HG02870 (cell line): ENCODE data around the gene TRIM54.
"Not testable (repeated sequence)": the region's sequence is repeated elsewhere in the genome, so short reads cannot be mapped to it uniquely, and the experiment has no call there.

Source experiments
- ATAC-seq: cut with Tn5 transposase; IDR thresholded peaks from one replicate; pipeline ENCODE4 v1.9.1; 2021; ENCODE audit warnings: mild to moderate bottlenecking, moderate library complexity; ENCODE audit not compliant: unreplicated experiment

Gene TRIM54

DNA sequence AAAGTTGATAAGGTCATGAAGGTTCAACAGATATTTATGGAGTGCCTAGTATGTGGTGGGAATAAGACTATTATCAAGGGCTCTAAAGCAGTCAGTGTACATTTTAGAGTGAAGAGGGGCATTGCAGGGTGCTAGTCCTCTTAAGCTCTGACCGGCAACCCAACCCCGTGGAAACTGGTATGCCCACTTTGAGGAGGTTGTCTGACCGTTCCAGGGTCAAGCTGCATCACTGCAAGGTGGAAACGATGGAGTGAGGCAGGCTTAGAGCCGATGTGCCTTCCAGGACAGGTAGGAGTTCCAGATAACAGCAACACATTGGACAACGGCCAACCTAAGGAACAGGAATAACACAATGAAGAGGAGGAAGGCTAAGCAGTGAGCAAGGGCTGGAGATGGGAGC lies 27.4 kb downstream of the TRIM54 start:
- ATAC-seq, result no peak

DNA sequence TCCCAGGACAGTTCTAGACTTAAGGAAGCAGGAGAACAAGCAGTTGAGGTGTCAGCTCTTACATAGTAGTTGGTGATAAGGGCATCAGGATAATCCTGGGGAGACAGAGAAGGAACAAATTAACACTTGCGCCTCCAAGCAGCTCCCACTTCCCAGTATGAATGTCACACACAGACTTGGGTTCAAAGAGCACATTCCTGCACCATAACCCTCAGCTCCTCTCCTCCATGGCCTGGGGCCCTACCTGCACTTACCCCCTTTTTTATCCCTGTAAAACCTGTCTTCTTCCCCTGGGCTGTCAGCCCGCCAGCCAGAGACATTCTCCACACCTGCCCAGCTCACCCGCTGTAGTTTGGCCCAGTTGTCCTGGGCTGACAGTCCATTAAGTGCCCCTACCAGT lies 29.9 kb downstream of the TRIM54 start:
- no peak for ATAC-seq

DNA sequence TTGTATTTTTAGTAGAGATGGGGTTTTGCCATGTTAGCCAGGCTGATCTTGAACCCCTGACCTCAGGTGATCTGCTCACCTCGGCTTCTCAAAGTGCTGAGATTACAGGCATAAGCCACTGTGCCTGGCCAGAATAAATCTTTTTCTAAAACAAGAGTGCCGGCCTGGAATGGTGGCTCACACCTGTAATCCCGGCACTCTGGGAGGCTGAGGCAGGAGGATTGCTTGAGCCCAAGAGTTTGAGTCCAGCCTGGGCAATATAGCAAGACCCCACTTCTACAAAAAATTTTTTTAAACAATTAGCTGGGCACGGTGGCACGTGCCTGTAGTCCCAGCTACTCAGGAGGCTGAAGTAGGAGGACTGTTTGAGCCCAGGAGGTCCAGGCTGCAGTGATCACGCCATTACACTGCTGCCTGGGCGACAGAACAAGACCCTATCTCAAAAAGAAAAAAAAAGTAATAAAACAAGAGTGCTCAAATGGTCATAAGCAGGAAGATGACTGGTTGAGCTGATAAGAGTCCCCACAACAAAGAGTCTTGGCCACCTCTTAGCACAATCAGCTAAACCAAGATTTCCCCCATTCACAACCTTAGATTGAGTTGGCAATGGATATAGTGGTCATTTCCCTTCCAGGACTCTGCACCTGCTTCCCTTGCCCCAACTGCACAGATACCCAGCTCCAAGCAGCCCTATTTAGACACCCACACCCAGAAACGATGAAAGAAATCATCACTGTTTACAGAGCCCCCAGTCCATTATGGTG lies 31.8 kb downstream of the TRIM54 start:
- no peak for ATAC-seq

DNA sequence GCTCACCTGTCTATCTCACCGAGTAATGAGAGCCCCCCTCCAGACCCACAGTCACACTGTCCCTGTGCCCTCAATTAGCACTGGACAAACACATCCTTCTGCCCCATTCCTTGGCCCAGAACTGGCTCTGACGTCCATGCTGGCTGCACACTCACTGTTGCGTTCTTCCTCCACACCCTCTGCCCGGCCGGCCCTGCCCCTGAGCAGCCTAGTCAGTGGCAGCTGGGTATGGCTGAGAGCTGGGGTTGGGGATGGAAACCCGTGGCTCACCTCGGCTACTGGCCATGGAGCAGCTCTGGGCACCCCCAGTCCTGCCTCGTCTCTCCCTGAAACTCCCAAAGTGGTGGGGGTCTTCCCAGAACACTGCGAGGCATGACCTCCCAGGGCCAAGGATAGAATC lies 32.5 kb downstream of the TRIM54 start:
- ATAC-seq, result no peak

DNA sequence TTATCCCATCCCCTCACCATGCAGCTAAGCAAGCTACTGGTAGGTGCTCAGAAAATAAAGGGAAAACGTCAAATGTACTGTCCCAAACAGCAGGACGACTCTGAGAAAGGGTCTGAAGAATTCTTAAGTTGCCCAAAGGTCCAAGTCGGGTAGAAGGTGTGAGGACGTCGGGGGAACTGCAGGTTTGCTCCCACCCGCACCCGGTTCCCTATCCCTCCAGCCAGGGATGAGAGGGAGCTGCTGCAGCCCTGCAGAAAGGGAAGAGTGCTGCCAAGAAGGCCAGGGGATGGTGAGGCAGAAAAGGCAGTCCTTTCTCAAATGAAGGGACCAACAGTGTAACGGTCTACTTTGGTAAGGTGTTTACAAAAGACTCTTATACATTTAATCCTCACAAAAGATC lies 32.9 kb downstream of the TRIM54 start:
- ATAC-seq, result no peak

DNA sequence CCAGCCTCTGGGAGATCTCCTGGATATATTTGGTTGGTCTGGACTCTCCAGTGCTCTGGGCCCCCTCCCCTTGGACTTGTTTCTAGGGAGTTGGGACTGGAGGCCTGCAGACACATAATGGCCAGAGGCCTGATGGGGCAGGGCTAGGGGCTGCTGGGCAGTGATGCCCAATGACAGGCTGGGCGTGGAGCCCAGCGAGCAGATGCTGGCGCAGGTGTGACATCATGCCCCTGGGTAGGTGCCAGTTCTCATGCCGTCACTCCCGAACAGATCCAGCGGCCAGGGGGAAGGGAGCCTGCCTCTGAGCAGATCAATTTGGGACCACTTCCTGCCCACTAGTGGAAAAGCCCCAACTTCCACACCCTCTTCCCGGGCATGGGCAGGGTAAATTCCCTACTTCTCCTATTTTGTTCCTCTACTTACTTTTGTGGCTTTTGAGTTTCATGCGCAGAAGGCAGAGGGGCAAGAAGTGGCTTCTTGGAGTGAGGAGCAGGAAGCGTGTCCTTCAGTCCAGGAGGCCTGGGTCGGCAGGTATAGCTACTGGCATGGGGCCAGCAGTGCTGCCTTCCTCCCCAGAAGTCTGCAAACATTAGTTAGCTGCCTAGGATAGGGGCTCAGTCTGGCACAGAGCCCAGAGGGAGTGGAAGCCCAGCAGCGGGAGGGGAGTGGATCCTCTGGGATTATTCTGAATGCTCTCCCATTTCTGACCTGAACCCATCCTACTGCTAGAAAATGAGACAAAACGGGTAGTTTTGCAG lies 34.6 kb downstream of the TRIM54 start:
- no peak for ATAC-seq

DNA sequence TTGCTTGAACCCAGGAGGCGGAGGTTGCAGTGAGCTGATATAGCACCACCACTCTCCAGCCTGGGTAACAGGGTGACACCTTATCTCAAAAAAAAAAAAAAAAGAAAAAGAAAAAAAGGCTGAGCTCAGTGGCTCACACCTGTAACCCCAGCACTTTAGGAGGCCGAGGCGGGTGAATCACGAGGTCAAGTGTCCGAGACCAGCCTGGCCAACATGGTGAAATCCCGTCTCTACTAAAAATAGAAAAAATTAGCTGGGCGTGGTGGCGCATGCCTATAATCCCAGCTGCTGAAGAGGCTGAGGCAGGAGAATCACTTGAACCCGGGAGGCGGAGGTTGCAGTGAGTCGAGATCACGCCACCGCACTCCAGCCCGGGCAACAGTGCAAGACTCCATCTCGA lies 37.6 kb downstream of the TRIM54 start:
- not testable (repeated sequence) for ATAC-seq

DNA sequence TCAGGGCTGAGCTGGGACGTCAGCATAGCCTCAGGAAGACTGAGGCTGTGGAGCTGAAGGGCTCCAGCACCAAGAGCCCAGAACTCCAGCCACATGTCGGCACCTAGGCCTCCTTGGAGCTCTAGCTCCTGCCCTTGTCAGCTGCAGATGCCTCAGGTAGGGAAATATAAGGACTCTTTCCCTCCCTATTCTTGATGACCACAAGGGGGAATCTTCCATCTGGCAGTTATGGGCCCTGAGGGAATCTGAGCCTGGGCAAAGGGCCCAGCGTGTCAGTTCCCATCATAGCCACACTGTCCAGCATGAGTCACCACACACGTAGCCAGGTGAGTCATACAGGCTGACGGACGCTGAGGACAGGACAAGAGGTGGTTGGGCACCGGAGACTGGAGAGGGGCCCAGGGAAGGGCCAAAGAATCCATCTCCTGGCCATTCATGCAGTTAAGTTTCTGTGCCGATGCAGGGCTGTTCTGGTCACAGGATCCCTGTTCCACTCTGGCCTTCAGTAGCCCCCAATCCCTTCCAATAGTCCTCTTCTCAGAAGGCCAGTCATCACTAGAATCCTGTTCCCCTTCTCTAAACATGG lies 38.8 kb downstream of the TRIM54 start:
- no peak for ATAC-seq

DNA sequence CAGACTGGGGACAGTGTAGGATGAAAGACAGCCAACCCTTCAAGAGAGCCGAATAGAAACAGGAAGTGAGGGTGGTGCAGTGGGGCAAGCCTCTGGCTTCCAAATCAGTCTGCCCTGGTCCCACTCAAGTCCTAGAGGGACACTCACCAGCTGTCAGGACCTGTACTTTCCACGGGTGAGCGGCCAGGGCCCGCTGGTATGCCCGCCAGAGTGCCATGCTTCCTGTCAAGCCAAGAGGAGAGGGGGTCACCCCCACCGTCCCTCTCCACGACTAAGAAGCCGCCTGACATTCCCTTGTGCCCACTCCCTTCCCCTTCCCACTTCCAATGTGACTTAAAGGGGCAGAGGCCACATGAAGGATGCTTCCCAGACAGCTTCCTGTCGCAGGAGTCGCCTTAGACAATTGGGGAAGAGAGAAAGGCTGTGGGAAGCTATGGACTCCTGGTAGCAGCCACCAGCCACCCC lies 40.1 kb downstream of the TRIM54 start:
- ATAC-seq, result no peak

DNA sequence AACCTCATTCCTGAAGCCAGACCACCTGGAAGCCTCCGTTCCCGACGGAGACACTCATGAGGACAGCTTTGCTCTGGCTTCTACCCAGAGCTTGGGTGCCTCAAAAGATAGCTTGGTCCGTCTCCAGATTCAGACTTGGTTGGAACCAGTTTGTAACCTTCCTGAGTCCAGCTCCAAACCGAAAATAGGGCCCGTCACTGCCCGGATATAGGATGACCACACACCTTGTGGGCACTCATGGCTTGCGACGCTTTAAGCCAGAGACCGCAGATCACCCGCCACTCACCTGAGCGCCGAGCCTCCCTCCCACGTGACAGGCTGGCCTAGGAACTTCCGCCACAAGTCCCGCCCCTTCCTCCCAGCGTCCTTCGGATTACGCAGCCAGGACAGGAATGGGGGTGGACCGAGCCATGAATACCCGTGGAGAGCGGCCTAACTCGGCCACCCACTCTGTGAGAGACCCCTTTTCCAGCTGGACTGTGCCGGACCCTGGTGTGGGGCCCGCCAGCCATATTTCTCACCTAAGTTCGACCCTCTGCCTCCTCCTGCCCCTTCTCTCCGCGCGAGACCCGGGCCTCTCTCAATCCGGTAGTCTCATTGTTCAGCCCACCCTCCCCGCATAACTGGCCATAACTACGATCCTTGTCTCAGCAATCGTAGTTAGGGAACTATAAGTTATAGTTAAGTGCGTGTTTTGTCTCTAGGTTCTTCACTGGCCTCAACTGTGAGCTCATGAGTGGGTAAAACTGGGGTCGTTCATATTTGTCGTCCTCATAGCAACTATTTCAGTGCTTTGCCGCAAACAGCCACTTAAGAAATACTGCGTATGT lies 40.8 kb downstream of the TRIM54 start, which contains the start of gene MPV17:
MPV17 (minus strand) TSS at position 332 of the 830 bp plus-strand sequence. CDS start 580 bp downstream, outside the sequence.
- ATAC-seq, result peak; percentile 86

DNA sequence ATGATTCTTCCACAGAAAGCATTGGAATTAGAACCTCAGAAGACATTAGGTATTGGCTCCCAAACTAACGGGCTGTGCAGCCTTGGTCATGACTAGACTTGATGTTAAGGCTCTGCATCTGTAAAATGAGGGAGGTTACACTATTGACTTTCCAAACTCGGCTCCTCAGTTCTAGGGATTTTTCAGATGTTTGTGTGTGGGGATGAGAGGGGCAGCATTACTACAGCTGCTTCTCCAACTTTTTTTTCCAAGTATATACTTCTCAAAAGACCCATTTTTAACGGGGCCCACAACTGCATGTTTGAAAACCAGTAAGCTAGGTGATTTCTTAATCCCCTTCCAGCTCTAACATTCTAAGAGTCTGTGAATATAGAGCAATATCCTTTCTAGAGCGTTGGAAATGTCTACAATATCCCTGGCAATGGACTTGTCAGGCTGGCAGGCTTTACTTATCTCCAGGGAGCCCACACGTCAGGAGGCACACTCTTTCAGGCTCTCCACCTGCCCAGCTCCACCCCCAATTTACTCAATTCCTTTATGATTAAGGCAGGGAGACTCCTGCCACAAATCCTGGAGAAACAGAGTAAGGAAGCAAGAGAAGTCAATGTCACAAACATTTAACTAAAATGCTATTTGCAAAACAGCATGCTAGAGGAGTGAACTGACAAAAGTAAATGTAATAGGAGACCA lies 41.5 kb downstream of the TRIM54 start:
- no peak for ATAC-seq

DNA sequence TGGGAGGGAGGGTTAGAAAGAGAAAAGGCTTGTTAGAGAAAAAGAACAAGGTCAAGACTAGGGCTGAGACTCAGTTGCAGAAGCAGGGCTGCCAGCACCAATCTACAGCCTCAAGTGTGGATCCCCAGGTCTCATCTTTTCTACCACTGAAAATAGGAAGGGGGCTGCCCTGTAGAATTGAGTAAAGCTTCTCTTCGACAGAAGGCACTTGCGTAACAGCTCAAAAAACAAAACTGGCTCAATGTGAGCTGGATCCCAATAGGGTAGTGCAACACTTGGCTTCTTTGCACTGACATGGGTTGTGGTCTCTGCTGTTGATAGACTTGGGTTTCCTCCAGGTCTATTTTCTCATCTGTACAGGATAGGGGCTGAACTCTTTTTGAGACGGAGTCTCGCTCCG lies 42.5 kb downstream of the TRIM54 start:
- no peak for ATAC-seq

DNA sequence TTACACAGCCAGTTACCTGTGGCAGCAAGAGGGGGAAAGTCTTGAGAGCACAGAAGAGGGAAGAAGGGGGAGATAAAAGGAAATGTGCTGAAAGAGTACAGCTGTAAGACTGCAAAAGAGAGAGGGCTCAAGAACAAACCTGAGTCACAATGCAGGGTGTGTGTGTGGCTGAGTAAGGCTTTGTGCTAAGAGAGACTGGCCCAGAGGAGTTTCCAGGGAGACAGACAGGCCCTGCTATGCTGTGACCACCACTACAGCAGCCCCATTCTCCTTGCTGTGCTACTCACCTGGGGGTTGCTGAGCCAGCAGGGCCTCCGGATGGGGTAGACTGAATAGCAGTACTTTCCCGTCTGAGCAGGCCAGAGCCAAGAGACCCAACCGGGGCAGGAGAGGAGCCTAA lies 53.1 kb downstream of the TRIM54 start:
- no peak for ATAC-seq

DNA sequence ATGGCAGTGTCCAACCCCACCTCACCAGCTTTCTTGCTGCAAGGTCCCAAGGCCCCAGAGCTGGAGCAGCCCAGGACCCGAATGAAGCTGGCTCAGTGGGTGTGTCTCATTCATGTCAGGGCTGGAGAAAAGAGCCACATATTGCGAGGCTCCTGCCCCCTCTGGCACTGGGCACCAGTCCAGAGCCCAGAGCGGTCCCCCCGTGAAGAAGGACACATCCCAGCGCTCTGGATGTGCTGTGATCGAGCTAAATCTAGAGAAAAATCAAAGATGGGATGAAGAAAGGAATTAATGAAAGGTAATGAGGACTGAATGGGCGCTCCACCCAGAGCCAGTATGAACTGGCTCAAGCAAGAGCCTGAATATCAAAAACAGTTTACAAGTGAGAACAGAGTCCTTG lies 53.9 kb downstream of the TRIM54 start:
- no peak for ATAC-seq

DNA sequence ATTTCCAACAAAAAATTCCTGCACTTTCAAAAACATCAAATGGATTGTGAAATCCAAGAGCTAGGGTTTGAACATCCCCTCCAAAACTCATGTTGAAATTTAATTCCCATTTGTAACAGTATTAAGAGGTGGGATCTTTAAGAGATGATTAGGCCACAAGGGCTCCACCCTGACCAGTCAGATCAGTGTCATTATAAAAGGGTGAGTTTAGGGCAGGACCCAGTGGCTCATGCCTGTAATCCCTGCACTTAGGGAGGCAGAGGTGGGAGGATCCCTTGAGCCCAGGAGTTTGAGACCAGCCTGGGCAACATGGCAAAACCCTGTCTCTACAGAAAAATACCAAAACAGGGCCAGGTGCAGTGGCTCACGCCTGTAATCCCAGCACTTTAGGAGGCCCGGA lies 65.4 kb downstream of the TRIM54 start:
- no peak for ATAC-seq

DNA sequence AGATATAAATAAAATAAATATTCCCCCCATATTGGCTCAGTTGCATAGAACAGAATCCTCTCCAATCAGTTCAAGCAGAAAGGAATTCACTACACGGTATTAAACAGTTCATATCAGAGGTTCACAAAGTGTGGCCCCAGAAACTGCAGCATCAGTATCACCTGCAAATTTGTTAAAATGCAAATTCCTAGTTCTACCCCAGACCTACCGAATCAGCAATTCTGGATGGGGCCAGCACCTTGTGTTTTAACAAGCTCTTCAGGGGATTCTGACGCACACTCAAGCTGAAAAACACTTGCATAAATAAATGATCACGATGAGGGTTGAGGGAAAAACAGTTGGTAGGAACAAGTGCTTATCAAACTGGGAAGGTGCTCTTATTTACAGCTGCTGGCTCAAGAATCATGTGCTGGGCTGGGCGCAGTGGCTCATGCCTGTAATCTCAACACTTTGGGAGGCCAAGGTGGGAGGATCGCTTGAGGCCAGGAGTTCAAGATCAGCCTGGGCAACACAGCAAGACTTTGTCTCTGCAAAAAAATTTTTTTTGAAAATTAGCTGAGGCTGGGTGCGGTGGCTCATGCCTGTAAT lies 68.0 kb downstream of the TRIM54 start:
- no peak for ATAC-seq

DNA sequence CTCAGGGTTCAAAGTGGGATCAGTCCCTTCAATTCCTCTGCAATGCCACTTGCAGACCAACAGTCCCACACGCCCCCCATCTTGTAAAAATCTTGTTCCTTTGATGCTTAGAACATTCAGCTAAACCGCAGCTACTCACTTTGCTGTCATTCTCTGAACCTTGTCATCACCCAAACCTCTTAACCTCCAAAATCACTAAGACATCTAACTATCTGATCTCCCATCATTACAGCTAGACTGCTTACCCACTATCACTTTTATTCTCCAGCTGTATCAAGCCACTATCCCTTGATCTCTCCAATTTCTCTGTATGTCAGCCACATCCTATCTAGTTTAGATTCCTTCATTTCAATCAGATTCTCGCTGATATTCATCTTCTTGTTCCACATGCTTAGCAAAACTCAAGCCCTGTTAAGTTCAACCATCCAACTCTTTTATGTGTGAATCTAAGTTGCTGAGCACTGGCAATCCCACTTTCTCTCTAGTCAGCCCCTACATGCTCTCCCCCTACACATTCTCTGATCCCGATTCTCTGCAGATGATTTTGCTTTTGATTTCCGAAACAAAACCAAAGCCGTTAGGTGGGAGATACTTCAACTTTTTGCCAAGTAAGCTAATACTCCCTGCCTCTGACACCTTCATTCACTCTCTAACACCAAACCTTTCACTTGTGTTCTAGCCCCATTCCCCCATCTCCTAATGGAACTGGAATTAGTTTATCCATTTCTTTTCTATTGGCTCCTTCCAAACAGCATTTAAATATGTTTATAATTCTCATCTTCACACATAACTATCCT lies 69.8 kb downstream of the TRIM54 start:
- ATAC-seq, result no peak

DNA sequence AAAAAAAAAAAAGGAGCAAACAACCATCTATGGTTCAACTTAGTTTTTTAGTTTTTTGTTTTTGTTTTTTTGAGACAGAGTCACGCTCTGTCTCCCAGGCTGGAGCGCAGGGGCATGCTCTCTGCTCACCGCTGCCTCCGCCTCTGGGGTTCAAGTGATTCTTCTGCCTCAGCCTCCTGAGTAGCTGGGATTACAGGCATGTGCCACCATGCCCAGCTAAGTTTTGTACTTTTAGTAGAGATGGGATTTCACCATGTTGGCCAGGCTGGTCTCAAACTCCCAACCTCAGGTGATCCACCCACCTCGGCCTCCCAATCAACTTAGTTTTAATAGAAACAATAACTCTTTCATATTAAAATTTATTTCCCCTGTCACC lies 71.1 kb downstream of the TRIM54 start:
- ATAC-seq, result not testable (repeated sequence)
